ENCODE results near the gene C15orf39.

C15orf39 gene

GRCh38 chr15:75197062-75197630 lies 4.5 kb upstream of the C15orf39 start:
- no peak for DNase-seq (ENCODE audit: low spot score)

GRCh38 chr15:75198560-75199356 lies 2.9 kb upstream of the C15orf39 start:
- DNase-seq (ENCODE audit: low spot score) = no peak

GRCh38 chr15:75199357-75199940 lies 2.2 kb upstream of the C15orf39 start:
- no peak for DNase-seq (ENCODE audit: low spot score)

DNA sequence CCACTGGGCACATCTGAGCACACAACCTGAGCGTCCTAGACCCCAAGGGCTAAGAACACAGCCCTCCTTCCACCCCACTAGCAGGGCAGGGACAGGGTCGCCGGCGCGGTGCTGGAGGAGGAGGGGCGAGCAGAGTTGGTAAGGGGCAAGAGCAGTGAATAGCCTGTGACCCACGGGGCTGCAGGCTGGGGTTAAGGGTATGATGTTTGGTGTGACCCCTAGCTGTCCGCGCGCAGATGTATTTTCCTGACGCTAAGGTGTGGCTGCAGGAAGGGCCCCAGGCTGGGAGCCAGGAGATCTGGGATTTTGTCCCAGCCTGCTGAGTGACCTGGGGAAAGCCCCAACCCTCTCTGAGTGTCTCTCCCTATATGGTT lies 1.3 kb upstream of the C15orf39 start:
- DNase-seq (ENCODE audit: low spot score) = no peak

DNA sequence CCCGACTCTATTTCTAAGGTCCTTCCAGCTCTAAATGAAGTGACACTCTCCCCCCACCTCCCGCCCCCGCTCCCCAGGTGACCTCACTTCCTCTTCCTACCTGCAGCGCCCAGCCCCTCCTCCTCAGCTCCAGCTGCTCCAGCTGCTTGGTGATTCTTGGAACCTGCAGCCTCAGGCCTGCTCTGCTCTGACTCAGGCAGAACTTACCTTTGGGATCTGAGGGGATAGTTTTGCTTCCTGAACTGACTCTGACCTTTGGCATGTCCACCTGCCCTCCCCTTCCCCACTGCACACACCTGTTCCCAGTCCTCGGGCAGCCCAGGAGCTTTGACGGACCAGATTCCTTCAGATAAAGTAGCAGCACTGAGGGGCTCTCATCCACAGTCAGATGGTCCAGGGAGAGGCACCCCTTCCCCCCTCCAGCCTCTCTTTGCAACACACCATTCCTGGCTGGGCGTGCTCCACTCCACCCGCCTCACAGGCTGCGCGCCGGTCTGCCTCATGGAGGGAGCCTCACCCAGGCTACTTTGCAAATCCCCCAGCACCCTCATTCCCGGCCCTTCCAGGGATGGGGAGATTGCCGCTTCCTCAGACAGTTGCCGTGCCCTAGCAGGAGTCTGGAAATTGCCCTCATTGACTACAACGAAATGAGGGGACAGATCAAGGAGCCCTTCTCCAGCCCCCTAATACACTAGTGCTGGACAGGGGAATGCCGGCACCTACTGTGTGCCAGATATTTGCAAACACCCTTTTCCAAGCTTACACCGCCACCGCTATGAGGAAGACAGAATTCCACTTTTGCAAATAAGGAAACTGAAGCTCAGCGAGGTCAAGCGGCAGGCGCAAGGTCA lies 692 bp upstream of the C15orf39 start:
- DNase-seq (ENCODE audit: low spot score) = no peak

DNA sequence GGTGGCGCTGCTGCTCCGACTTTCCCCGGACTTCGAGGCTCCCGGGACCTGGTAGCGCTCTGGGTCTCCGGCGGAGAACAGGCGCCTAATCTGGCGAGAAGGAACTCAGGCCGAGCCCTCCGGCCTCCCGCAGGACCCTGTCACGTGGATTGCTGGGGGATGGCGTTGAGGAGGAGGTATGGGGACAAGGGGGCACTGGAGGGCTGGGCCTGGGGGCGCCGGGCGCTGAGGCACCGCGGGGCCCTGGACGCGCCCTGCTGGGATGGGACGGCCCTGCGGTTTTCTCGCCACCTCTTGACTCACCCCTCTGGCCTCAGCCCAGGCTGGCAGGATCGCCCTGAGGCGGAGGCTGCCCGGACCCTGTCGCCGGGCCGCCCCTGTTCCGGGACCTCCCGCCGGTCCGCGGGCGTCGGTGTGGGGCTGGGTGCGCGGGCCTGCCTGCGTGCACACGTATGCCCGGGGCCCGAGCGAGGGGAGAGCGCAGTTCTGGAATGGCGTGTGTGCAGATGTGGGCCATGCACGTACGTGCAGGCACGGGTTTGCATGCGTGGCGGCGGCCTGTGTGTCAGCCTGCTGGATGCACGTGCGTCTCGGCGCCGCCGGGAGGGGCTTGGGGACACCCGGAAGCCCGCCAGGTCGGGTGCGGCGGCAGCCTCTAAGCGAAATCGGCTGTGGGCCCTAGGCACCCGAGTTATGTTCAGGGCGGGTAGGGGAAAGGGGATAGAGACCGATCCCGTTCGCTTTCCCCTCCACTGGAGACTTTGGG lies 752 bp downstream of the C15orf39 start:
- DNase-seq (ENCODE audit: low spot score) = peak; percentile 45

DNA sequence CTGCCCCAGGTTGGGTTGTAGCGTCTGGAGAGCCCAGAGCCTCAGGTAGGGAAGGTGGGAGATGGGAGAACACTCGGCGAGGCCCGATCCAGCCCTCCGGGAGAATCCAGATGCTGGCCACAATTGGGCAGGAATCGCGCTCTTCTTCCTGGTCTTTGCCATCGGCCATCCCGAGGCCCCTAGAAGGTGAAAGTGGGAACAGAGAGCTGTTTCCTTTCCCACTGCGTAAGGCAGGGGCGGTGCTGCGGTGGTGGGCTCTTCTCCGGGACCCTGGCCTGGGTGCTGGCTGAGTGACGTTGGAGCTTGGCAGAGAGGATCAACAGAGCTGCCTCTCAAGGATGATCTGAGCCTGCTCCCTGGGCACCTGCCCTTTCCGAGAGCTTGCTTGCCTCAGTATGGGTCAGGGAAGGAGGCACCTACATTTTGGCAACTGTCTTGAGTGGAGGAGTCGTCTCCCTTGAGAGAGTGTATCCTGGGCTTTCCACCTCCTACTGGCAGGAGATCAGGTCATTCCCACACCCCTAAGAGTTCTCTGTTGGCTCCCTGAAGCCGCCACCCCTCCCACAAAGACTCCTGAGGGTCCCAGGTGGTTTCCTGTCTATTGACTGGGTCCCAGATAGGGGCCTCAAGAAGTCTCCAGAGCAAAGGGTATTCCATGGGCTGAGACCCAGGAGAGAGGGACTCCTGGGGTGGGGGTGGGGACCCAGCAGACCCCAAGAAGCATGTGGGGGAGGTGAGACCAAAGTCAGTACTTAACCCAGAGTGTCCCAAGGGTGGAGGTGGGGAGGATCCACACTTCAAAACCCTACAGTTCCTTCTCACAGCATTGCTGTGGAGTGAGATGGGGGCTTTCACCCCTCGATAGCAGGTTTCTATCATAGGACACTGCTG lies 1.6 kb downstream of the C15orf39 start:
- DNase-seq (ENCODE audit: low spot score) = no peak

DNA sequence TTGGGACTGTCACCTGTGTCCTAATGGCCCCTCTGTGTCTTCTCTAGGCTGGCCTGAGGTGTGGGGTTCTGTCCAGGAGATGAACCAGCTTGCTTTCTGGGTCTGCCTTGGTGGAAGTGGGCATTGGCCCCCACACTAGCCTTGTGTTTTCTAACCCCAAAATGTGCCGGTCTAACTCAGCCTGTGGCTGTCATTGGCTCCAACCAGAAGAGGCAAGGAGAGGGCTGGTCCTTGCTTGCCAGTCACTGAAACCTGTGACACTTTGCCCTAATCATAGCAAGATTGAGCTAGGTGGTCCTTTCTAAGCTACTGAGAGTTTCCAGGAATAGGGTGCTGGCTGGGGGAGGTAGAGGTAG lies 2.2 kb downstream of the C15orf39 start:
- DNase-seq (ENCODE audit: low spot score) = no peak

GRCh38 chr15:75204340-75205063 lies 2.8 kb downstream of the C15orf39 start:
- DNase-seq (ENCODE audit: low spot score) = peak; percentile 83

- DNase-seq (ENCODE audit: low spot score) = no peak
These were observed 3.3 kb downstream of the C15orf39 start for GRCh38 chr15:75205064-75205395.

DNA sequence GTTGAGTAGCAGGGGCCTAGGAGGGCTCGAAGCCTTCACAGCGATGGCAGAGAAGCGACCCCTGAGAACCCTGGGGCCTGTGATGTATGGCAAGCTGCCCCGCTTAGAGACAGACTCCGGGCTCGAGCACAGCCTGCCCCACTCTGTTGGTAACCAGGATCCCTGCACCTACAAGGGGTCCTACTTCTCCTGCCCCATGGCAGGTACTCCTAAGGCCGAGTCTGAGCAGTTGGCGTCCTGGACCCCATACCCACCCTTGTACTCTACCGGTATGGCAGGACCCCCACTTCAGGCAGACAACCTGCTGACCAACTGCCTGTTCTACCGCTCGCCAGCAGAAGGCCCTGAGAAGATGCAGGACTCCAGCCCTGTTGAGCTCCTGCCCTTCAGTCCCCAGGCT lies 4.3 kb downstream of the C15orf39 start:
- DNase-seq (ENCODE audit: low spot score) = no peak

DNA sequence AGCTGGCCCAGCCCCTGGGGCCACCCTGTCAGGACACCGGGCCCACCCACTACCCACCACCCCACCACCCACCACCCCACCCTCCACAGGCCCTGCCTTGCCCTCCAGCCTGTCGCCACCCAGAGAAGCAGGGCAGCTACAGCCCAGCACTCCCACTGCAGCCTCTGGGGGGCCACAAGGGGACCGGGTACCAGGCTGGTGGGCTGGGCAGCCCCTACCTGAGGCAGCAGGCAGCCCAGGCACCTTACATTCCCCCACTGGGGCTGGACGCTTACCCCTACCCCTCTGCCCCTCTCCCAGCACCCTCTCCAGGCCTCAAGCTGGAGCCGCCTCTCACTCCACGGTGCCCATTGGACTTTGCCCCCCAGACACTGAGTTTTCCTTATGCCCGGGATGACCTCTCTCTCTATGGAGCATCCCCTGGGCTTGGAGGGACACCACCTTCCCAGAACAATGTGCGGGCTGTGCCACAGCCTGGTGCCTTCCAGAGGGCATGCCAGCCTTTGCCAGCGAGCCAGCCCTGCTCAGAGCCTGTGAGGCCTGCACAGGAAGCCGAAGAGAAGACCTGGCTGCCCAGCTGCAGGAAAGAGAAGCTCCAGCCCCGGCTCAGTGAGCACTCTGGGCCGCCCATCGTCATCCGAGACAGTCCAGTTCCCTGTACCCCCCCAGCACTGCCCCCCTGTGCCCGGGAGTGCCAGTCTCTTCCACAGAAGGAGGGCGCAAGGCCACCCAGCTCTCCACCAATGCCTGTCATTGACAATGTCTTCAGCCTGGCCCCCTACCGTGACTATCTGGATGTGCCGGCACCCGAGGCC lies 5.3 kb downstream of the C15orf39 start:
- no peak for DNase-seq (ENCODE audit: low spot score)

DNA sequence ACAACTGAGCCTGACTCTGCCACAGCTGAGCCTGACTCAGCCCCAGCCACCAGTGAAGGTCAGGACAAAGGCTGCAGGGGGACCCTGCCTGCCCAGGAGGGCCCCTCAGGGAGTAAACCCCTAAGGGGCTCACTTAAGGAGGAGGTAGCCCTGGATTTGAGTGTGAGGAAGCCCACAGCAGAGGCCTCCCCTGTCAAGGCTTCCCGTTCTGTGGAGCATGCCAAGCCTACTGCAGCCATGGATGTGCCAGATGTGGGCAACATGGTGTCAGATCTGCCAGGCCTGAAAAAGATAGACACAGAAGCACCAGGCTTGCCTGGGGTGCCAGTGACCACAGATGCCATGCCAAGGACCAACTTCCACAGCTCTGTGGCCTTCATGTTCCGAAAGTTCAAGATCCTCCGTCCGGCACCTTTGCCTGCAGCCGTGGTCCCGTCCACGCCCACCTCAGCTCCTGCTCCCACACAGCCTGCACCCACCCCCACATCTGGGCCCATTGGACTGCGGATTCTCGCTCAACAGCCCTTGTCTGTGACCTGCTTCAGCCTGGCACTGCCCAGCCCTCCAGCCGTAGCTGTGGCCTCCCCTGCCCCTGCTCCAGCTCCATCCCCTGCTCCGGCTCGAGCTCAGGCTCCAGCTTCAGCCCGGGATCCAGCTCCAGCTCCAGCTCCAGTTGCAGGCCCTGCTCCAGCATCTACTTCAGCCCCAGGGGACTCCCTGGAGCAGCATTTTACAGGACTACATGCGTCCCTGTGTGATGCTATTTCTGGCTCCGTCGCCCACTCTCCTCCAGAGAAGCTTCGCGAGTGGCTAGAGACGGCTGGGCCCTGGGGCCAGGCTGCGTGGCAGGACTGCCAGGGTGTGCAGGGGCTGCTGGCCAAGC lies 6.2 kb downstream of the C15orf39 start:
- no peak for DNase-seq (ENCODE audit: low spot score)

DNA sequence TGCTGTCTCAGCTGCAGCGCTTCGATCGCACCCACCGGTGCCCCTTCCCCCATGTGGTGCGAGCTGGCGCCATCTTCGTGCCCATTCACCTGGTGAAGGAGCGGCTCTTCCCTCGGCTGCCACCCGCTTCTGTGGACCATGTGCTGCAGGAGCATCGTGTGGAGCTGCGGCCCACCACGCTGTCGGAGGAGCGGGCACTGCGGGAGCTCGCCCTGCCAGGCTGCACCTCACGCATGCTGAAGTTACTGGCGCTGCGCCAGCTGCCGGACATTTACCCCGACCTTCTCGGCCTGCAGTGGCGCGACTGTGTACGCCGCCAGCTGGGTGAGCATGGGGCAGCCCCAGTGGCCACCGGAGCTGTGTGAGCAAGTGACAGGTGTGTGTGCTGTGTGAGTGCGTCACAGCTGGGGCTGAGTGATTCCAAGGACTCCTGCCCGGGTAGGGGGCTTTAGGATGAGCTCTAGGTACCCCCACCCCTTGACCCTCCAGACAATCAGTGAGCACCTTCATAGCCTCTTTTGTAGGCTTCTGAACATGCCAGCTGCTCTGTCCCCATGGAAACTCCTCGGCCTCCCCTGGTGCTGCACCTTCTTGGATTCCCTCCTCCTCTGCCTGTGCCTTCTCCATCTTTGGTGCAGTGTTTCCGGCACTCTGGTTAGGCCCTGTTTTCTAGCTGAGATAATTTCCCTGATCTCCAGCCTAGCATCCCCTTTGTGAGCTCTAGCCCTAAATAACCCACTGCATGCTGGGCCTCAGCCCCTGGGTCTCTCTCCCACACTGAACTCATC lies 7.0 kb downstream of the C15orf39 start:
- DNase-seq (ENCODE audit: low spot score) = no peak

DNA sequence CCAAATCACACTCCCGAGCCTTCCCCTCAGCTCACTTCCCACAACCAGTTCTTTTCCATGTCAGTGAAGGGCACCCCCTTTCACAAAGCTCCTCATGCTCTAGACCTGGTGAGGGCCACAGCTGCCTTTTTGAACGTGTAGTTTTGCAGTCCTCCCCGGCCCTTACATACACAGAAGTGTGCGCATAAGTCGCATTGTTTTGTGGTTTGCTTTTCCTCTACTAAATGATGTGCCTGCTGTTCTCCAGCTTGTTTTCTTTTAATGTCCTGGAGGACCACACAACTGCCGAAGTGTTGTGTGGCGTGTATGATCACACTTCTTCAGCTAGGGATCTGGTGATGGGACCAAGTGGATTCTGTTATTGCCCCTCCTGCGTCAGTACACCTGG lies 7.6 kb downstream of the C15orf39 start:
- no peak for DNase-seq (ENCODE audit: low spot score)

DNA sequence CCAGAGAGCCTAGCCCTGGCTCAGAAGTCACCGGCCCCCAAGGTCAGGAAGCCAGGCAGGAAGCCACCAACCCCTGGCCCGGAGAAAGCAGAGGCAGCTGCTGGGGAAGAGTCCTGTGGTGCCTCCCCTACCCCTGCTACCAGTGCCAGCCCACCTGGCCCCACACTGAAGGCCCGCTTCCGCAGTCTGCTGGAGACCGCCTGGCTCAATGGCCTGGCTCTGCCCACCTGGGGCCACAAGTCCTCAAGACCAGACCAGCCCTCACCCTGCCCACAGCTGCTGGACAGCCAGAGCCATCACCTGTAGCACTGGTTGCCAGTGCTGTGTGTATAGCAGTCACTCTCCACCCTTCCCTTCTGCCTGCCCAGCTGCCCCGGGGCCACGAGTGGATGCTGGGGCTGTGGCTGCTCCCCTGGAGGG lies 9.1 kb downstream of the C15orf39 start:
- DNase-seq (ENCODE audit: low spot score) = no peak

GRCh38 chr15:75211436-75212199 lies 9.9 kb downstream of the C15orf39 start:
- DNase-seq (ENCODE audit: low spot score) = no peak

Measured in COLO829 (cell line).